HG03521 (cell line): ENCODE data around the gene SMIM38.

Experiments used
- ATAC-seq: cut with Tn5 transposase; IDR thresholded peaks from one replicate; pipeline ENCODE4 v1.9.1; 2021; ENCODE audit warnings: mild to moderate bottlenecking, moderate library complexity; ENCODE audit not compliant: unreplicated experiment

SMIM38 gene

DNA sequence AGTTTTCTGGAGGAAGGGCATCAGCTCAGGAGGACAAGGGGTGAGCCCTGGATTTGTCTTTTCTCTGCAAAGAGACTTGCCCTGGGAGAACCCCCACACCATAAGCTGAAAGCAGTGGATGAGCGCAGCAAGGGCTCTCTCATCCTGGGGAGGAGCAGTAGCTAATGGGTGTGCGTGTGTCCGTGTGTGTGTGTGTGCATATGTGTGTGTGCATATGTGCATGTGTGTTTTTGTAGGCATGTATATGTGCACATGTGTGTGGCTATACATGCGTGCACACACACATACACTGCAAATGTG is 45.3 kb downstream of the SMIM38 start:
- no peak for ATAC-seq

DNA sequence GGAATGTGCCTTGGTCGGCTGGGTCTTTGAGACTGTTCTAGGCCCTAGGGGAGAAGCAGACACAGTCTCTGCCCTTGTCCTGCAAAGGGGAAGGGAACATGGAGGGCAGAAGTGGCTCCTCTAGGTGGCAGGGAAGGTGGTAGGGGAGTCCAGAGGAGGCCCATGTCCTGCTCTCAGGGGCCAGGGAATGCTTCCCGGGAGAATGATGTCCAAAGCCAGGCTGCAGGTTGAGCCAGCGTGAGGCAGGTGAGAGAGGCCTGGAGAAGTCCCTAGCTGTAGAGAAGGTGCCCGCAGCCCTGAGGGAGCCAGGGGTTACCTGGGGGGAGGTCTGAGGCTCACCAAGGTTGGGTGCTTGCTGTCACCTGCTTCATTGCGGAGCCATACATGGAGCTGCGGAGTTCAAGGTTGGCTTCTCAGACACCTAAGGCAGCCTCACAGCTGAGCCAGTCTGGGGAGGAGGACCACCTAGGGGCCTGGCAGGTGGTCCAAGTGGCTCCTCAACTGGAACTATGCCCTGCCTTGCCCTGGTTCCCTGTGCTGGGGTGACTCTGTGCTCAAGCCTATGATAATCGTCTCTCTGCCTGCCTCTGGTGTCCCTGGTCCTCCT is 46.1 kb downstream of the SMIM38 start:
- no peak for ATAC-seq

DNA sequence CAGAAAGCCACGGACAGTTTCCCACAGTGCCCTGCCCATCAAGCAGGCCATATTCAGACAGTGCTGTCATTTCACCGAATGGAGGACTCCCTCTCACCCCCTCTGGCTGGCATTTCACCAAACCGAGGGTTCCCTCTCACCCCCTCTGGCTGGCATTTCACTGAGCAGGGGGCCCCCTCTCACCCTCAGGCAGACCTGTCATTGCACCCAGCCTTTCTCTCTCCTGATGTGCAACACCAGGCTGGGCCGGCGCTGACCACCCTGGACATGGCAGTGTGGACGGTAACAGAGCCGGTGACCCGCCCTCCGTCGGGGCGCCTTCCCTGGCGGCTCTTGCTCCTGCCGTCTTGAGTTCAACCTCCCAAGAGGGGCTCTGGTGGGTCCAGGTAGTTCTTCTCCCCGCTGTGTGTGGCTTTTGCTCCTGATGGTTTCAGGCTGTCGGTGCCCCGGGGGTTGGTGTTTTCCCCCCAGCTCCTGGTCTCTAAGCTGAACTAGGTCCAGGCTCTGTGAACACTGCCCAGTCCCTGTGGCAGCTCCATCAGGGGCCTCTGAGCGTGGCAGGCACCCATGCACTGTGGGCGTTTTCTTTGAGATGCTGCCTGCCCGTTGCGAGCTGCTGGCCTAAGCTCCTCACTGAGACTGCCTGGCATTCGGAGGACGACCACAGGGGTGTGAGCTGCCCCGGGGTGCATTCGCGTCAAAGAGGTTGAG is 46.9 kb downstream of the SMIM38 start:
- no peak for ATAC-seq

DNA sequence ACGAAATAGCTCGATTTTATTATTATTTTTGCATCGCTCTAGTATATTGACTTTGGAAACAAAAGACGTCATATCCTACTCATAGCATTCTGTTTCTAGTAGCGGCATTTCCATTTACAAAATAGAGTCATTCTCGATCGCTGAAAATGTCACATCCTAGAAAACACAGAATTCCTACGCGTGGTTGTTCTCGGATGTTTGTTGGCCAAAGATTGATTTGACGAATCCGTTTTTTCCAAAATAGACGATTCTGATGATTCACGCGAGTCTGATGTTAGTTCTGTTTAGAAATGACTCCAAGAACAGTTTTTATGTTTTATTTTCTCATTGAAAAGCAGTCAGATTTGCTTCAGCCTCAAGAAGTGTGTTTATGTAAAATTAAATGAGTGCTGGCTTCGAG is 47.6 kb downstream of the SMIM38 start:
- ATAC-seq, result no peak

DNA sequence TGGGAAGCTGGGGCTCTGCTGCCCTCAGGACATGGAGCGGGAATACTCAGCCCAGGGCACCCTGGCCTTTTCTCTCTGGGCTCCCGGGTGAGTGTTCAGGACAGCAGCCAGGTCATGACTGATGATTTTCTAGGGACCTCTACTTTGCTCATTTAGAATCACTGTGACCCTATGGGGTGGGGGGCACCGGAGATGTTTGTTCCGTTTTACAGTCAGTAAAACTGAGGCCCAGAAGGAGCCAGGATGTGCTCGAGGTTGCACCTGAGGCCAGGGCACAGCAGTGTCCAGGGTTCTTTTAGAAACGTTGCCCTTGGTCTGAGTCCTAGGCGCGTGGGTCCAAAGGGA is 48.1 kb downstream of the SMIM38 start:
- ATAC-seq, result no peak

DNA sequence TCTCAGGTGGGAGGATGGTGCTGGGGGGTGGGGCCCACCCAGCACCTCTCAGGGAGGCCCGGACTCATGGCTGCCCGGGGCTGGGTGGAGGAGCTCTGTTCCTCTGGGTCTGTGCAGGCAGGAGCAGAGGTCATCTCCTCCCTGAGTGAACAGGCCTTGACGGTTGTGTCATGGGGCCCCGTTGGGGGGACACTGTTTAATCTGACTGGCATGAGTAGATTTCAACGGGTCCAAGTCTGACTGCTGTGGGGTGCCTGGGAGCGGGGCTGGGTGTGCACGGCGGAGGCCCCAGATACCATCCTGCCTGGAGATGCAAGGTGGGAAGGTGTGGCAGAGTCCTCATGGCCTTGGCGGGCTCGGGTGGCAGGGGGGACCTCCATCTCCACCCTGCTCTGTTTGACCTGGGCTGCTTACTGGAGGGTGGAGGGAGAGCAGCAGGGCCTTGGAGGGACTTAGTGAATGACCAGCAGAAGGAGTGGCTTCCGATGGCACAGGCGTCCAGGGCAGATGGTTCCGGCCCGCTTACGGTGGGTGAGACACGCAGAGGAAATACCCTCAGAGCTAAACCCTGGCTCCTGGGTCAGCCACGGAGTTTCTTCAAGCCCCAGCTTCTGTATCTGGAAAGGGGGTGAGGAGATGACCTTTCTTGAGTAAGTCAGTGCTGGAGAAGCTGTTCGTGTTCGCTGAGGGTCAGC is 48.7 kb downstream of the SMIM38 start:
- ATAC-seq, result no peak

DNA sequence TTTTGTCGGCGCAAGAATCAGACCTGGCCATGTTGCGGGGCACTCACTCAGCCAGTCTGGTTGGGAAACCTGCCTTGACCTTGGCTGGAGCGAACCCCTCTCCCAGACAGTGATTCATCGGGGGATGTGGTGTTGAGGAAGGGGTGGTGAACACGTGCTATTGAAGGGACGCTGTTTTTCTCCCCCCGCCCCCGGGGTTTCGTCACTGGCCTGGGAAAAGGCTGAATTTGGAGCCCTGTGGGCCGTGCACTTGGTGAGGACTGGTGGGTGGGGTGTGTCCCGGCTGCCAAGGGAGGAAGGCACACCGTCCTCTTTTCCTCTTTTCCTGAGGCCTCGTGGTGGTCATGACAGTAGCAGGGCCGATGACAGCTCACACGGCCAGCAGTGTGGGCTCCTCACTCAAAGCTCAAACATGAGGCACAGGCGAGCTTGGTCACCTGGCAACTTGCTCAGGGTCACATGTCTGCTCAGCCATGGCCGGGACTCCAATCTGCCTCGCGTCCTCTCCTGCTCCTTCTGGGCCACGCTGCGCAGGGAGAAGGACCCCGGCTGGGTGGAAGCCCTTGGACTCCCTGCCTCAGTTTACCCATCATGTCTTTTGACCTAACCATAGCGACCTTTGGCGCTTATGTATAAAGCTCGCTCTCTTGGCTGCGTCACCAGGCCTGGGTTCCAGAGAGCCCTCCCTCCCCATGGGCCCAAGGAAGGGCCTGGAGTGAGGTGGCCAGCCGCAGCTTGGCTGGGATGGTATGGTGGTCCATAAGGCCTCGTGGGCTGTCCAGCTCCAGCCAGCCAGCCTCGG is 49.4 kb downstream of the SMIM38 start:
- no peak for ATAC-seq
